HL-60 (cell line): ENCODE measurements around the gene KRT73.

Source experiments
- DNase-seq, 2 experiments: peaks; one replicate each; pipeline ENCODE4 v3.0.0-alpha.2; 2010 to 2020; ENCODE audit warnings: low read depth in 1 of 2, low spot score in 1 of 2
- H3K27ac ChIP-seq: fragments of 250-450 bp; sonication (Bioruptor Pico); replicated peaks from 2 replicates; pipeline ENCODE4 v1.5.1; 2020; ENCODE audit warnings: mild to moderate bottlenecking, moderate library complexity
- H3K27me3 ChIP-seq: fragments of 250-450 bp; sonication (Bioruptor Pico); 2 replicates; pipeline ENCODE4 v1.5.1; 2021; ENCODE audit warnings: mild to moderate bottlenecking, moderate library complexity; ENCODE audit not compliant: insufficient read depth, poor library complexity, severe bottlenecking
- H3K4me3 ChIP-seq: replicated peaks from 2 replicates; pipeline ENCODE4 v1.5.1; 2011; ENCODE audit warnings: mild to moderate bottlenecking, control low read depth, low read length; ENCODE audit not compliant: insufficient read depth
- CTCF ChIP-seq: IDR thresholded peaks from one replicate; pipeline ENCODE4 v1.5.1; 2011; ENCODE audit warnings: low read length, control low read depth, inconsistent platforms; ENCODE audit not compliant: insufficient read depth
- GABPA ChIP-seq: IDR thresholded peaks from 2 replicates; pipeline ENCODE4 v1.6.1; 2012; ENCODE audit warnings: low read depth
- POLR2AphosphoS5 ChIP-seq: IDR thresholded peaks from 2 replicates; pipeline ENCODE4 v1.6.1; 2012; ENCODE audit warnings: low read depth
- REST ChIP-seq: IDR thresholded peaks from 2 replicates; pipeline ENCODE4 v1.6.1; 2012; ENCODE audit warnings: low read depth; ENCODE audit not compliant: insufficient replicate concordance
- SPI1 ChIP-seq: IDR thresholded peaks from 2 replicates; pipeline ENCODE4 v1.6.1; 2012; ENCODE audit warnings: low read depth, mild to moderate bottlenecking, borderline replicate concordance

The KRT73 gene

DNA sequence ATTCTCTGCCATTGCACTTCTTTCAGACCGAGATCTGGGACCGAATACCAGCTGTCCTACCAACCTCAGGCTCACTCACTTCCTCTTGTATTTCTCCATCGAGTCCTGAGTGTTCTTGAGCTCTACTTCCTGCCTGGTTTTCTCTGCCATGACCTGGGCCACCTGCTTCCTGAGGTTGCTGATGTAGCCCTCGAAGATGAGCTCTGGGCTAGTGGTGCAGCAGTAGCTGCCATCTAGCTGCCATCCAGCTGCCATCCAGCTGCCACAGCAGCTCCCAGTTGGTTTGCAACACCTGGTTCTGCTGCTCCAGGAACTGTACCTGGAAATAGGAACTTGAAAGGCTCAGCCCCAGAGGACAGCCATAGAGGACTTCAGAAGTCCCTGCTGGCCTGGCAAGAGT is 15.0 kb upstream of the KRT73 start:
- no peaks in the 10 kb centered on the region for H3K27me3 ChIP-seq
- DNase-seq = peak in 1 of 2 experiments; percentile 59
- H3K4me3 ChIP-seq = no peak overlapping the region
- no peak for TF ChIP-seq CTCF
- TF ChIP-seq SPI1 = peak; percentile 81; the same call in 1 of the 2 replicates
- no peak for TF ChIP-seq GABPA
- TF ChIP-seq REST = no peak
- TF ChIP-seq POLR2AphosphoS5 = peak; percentile 77
- H3K27ac ChIP-seq = no peak overlapping the region

- H3K27ac ChIP-seq = no peak overlapping the region
- TF ChIP-seq REST = no peak
- DNase-seq = no peak
- no peak overlapping the region for H3K4me3 ChIP-seq
- H3K27me3 ChIP-seq = no peaks in the 10 kb centered on the region
These were observed 14.3 kb upstream of the KRT73 start for GRCh38 chr12:52632656-52633055.

DNA sequence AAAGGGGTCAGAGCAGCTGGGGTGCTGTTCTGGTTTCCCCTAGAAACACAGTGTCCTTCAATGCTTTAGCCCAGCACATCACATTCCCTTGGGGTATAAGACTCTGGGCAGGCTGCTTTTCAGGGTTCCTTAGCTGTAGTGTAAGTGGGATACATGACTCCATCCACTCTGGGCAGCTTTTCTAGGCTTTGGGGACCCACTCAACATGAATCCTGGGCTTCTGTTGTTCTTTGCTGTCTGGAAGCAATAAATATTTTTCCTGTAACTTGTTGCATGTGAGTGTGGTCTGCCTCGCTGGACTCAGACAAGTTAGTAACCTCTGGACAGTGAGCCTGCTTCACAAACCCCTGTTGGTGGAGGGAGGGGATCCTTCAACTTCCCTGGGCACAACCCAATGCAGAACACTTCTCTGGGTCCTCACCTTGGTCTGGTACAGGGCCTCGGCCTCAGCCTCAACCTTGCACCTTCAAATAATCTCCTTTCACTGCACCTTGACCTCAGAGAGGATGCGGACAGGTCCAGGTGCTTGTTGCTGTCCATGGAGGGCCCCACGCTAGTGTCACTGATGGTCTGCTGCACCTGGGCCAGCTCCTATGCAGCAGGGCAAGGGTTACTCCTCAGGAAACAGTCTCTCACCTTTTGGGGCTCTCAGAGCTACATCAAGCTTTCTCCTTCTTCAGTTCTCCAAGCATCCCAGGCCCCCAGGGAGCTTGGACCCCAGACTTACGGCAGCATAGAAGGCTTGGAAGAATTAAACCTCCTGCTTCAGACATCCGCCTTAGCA is 13.5 kb upstream of the KRT73 start:
- Histone ChIP-seq H3K27me3 (no peaks in the 10 kb centered on the region), H3K27ac (no peak overlapping the region), H3K4me3 (no peak overlapping the region)
- no peak for DNase-seq
- TF ChIP-seq GABPA (no peak), SPI1 (no peak), CTCF (no peak), POLR2AphosphoS5 (no peak), REST (no peak)
